Panc1 (cell line): Measurements from ENCODE around the gene RER1.

Experiments used
- CTCF ChIP-seq: fragments of 450-650 bp; IDR thresholded peaks from 2 replicates; pipeline ENCODE4 v1.5.1; 2017; ENCODE audit warnings: mild to moderate bottlenecking
- POLR2AphosphoS5 ChIP-seq: IDR thresholded peaks from 2 replicates; pipeline ENCODE4 v1.6.1; 2012; ENCODE audit warnings: mild to moderate bottlenecking, low read depth, low read length, moderate library complexity
- REST ChIP-seq, 2 experiments: IDR thresholded peaks; 2 replicates each; pipeline ENCODE4 v1.6.1; 2011 to 2012; ENCODE audit warnings: low read depth in 2 of 2, control low read depth in 1 of 2, low read length in 1 of 2, mild to moderate bottlenecking in 1 of 2, moderate library complexity in 1 of 2; ENCODE audit not compliant: insufficient read depth in 1 of 2

GRCh38 chr1:2384941-2385481 is 6.6 kb upstream of the RER1 start:
- TF ChIP-seq CTCF = no peak
- no peak for TF ChIP-seq POLR2AphosphoS5
- TF ChIP-seq REST (IDR thresholded peaks at IDR 0.05; ENCODE audit: insufficient read depth in 1 of 2, low read depth in 2 of 2, low read length in 1 of 2) = no peak
